Large intestine (tissue), 3 donors: ENCODE data around the gene LECT2. TPM values are rescaled to one million over a fixed set of nuclear protein-coding genes. Genes with fewer than 3 reads are reported as not detected.

Source experiments
- DNase-seq, 2 donors: peaks; one replicate each; pipeline versions ENCODE4 v3.0.0 to v3.0.0-alpha.2; 2013
- H3K27ac ChIP-seq: one replicate; pipeline ENCODE4 v1.5.1; 2013; ENCODE audit warnings: low read length
- H3K27me3 ChIP-seq: 2 replicates; pipeline ENCODE4 v1.6.1; 2013; ENCODE audit warnings: low read length; ENCODE audit not compliant: control insufficient read depth, insufficient read depth
- H3K36me3 ChIP-seq: 2 replicates; pipeline ENCODE4 v1.6.1; 2013; ENCODE audit warnings: low read length; ENCODE audit not compliant: control insufficient read depth, insufficient read depth
- H3K4me1 ChIP-seq: one replicate; pipeline ENCODE4 v1.6.1; 2013; ENCODE audit warnings: low read length; ENCODE audit not compliant: control insufficient read depth, insufficient read depth
- H3K4me3 ChIP-seq: one replicate; pipeline ENCODE4 v1.5.1; 2013; ENCODE audit warnings: low read length
- H3K9me3 ChIP-seq: one replicate; pipeline ENCODE4 v1.6.1; 2013; ENCODE audit warnings: mild to moderate bottlenecking, low read depth, low read length, moderate library complexity; ENCODE audit not compliant: control insufficient read depth
- WGBS: methylation state at CpG from one replicate; pipeline ENCODE4 v1.1.5; 2013; ENCODE audit warnings: low lambda C conversion rate; ENCODE audit not compliant: insufficient coverage; 5-methylcytosine and 5-hydroxymethylcytosine counted together
- polyA plus RNA-seq: library from polyadenylated mRNA; unstranded; fragments of 120-200 nt; gene quantifications from one replicate; pipeline ENCODE4 v1.2.1, GENCODE V29; 2013

LECT2 gene
- polyA plus RNA-seq, 1 donor: not detected

DNA sequence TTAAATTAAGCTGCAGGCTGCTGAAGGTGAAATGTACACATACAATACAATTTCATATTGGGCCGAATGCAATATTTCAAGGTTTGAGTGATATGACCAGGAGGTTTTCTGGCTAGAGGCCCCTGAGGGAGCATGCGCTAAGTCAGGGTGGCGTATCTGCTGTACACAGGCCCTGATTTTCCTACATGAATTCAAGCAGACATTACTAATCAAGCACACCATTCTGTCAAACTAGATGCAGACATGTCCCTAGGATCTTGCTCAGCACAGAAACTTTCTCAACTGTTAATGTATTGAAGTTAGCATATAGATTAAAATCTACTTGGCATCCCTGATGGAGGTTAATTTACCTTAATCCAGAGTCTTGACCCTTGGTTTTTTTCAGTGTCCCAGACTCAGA is 10.7 kb upstream of the LECT2 start:
- no peak overlapping the region for H3K27ac ChIP-seq
- no peaks in the 10 kb centered on the region for H3K27me3 ChIP-seq
- H3K4me3 ChIP-seq: no peak overlapping the region
- H3K36me3 ChIP-seq: no peaks in the 10 kb centered on the region
- WGBS: no CpG with 5 or more reads among the region's 3 CpGs
- no peaks in the 10 kb centered on the region for H3K9me3 ChIP-seq
- no peaks in the 10 kb centered on the region for H3K4me1 ChIP-seq
- no peak for DNase-seq

GRCh38 chr5:135964670-135965320 is 10.0 kb upstream of the LECT2 start:
- no CpG with 5 or more reads among the region's 1 CpG for WGBS

DNA sequence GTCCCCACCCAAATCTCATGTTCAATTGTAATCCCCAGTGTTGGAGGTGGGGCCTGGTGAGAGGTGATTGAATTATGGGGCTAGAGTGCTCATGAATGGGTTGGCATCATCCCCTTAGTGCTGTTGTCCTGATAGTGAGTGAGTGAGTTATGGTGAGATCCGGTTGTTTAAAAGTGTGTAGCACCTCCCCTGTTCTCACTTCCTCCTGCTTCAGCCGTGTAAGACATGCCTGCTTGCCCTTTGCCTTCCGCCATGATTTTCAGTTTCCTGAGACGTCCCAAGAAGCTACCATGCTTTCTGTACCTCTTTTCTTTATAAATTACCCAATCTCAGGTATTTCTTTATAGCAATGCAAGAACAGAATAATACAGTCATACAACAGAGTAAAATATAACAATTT is 742 bp upstream of the LECT2 start:
- WGBS: 100% methylated on average over 2 of the region's 4 CpGs
- Histone ChIP-seq H3K4me1 (no peaks in the 10 kb centered on the region), H3K27me3 (peaks cover 3% of the 10 kb centered on the region), H3K36me3 (no peaks in the 10 kb centered on the region), H3K27ac (no peak overlapping the region), H3K9me3 (no peaks in the 10 kb centered on the region), H3K4me3 (no peak overlapping the region)
- no peak for DNase-seq

More at GRCh38 chr5:135964670-135965320, 10.0 kb upstream of the LECT2 start:
- no peak for DNase-seq
- H3K4me3 ChIP-seq: no peak overlapping the region
- H3K27me3 ChIP-seq: no peaks in the 10 kb centered on the region
- H3K4me1 ChIP-seq: no peaks in the 10 kb centered on the region
- H3K9me3 ChIP-seq: no peaks in the 10 kb centered on the region
- no peaks in the 10 kb centered on the region for H3K36me3 ChIP-seq
- no peak overlapping the region for H3K27ac ChIP-seq

DNA sequence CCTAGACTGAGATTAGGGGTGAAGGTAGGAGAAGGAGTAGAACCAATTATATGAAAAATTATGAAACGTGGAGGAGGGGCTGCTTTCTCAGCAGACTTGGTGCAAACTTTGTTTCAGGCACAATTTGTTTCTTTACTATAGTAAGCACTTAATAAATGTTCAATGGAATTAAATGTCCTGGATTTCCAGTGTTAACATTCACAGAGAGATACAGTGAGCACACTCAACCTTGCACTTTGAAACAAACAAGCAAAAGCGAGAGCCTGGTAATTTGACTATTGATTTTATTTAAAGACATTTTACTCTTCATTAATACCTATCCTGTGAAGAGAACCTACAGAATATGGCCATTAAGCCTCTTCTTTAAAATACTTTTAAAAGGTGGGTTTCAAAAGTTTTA is 933 bp downstream of the LECT2 start:
- H3K27me3 ChIP-seq: peaks cover 3% of the 10 kb centered on the region
- no peaks in the 10 kb centered on the region for H3K36me3 ChIP-seq
- no peak overlapping the region for H3K27ac ChIP-seq
- H3K4me1 ChIP-seq: no peaks in the 10 kb centered on the region
- WGBS: 67% methylated on average over 1 of the region's 2 CpGs
- no peak for DNase-seq
- H3K9me3 ChIP-seq: no peaks in the 10 kb centered on the region
- no peak overlapping the region for H3K4me3 ChIP-seq

DNA sequence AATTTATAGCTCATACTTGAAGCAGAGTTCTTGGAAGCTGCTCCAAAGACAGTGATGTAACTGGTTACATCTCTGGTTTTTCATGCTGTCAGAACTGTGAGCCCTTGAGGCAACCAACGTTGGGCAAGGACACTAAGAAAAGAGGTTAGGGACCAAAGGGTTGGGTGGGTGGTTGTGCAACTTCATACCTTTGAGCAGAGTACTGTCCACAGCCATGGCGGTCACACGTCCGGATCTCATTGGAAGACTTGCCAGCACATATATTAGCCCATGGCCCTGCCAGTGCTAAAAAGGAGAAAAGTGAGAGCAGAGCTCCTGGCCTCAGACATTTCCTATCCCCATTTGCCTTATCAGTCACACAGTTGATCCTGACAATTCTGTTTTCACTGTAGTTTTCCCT is 2.1 kb downstream of the LECT2 start:
- Histone ChIP-seq H3K36me3 (no peaks in the 10 kb centered on the region), H3K27me3 (peaks cover 3% of the 10 kb centered on the region), H3K27ac (no peak overlapping the region), H3K4me3 (no peak overlapping the region), H3K4me1 (no peaks in the 10 kb centered on the region), H3K9me3 (no peaks in the 10 kb centered on the region)
- no CpG with 5 or more reads among the region's 4 CpGs for WGBS
- no peak for DNase-seq

DNA sequence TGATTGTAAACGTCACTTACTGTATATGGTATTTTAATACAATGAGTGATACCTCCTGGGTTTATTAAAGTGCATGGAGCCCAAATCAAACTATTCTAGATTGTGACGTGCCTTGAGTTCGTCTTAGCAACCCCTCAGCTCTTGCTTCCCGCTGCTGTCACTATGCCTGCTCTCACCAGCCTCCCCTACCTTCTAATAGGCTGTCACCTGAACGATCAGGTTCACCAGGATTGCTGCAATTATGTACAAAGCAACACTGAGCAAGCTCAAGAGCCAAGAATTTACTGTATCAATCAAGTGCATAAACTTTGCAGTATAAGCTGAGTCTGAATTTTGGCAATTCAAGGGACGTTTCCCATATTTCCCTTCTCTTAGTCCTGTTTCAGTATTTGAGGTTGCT is 3.0 kb downstream of the LECT2 start:
- Histone ChIP-seq H3K36me3 (no peaks in the 10 kb centered on the region), H3K27ac (no peak overlapping the region), H3K27me3 (peaks cover 3% of the 10 kb centered on the region), H3K4me1 (no peaks in the 10 kb centered on the region), H3K4me3 (no peak overlapping the region), H3K9me3 (no peaks in the 10 kb centered on the region)
- peak in 1 of 2 donors; percentile 33 for DNase-seq
- WGBS: no CpG with 5 or more reads among the region's 6 CpGs

DNA sequence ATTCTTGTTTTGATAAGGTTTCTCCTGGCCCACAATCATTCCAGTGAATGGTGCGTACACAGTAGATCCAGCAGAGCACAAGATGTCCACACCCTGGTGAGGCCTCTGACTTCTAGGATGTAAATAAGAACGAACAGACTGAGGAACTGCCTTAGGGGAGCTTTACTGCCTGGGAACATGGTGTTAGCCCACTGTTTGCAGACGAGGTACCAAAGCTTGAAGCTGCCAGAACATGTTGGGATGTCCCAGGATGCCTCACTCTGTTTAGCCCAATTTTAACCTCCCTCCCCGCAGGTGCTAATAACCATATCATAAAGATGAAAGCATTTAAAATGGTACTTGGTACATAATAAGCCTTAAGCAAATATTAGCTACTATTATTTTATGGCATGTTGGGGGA is 3.5 kb downstream of the LECT2 start:
- Histone ChIP-seq H3K9me3 (no peaks in the 10 kb centered on the region), H3K27ac (no peak overlapping the region), H3K27me3 (peaks cover 3% of the 10 kb centered on the region), H3K4me1 (no peaks in the 10 kb centered on the region), H3K36me3 (no peaks in the 10 kb centered on the region), H3K4me3 (no peak overlapping the region)
- DNase-seq: peak; percentile 8 to 55
- WGBS: no CpG with 5 or more reads among the region's 4 CpGs

DNA sequence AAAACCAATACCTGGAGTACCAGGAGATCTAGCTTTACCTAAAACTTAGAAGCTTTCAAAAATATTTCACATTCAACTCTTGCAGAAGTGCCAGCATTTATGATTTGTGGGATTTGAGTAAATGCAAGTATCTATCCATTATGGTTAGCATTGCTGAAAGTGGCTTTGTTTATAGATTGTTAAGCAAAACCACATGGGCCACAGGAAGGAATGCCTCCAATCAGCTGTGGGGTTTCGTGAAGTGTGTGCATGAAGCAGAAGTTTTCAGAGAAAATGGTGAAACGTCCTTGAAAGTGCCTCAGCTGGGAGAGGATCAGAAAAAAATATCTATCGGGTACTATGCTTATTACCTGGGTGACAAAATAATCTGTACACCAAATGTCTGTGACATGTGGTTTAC is 4.2 kb downstream of the LECT2 start:
- no CpG with 5 or more reads among the region's 3 CpGs for WGBS
- no peaks in the 10 kb centered on the region for H3K4me1 ChIP-seq

GRCh38 chr5:135944967-135945560 is 9.7 kb downstream of the LECT2 start:
- Histone ChIP-seq H3K9me3 (no peaks in the 10 kb centered on the region), H3K36me3 (no peaks in the 10 kb centered on the region), H3K4me3 (no peak overlapping the region), H3K4me1 (no peaks in the 10 kb centered on the region), H3K27ac (no peak overlapping the region), H3K27me3 (peaks cover 3% of the 10 kb centered on the region)
- DNase-seq: peak; percentile 63 to 64
- no CpG with 5 or more reads among the region's 3 CpGs for WGBS

More for the DNA sequence above, 4.2 kb downstream of the LECT2 start:
- Histone ChIP-seq H3K36me3 (no peaks in the 10 kb centered on the region), H3K27me3 (peaks cover 3% of the 10 kb centered on the region), H3K27ac (no peak overlapping the region), H3K4me3 (no peak overlapping the region), H3K9me3 (no peaks in the 10 kb centered on the region)
- DNase-seq: no peak

GRCh38 chr5:135944564-135944963 is 10.2 kb downstream of the LECT2 start:
- peaks cover 7% of the 10 kb centered on the region for H3K27me3 ChIP-seq
- no peaks in the 10 kb centered on the region for H3K4me1 ChIP-seq
- DNase-seq: no peak
- no peaks in the 10 kb centered on the region for H3K36me3 ChIP-seq
- H3K9me3 ChIP-seq: no peaks in the 10 kb centered on the region
- H3K4me3 ChIP-seq: no peak overlapping the region
- no peak overlapping the region for H3K27ac ChIP-seq

DNA sequence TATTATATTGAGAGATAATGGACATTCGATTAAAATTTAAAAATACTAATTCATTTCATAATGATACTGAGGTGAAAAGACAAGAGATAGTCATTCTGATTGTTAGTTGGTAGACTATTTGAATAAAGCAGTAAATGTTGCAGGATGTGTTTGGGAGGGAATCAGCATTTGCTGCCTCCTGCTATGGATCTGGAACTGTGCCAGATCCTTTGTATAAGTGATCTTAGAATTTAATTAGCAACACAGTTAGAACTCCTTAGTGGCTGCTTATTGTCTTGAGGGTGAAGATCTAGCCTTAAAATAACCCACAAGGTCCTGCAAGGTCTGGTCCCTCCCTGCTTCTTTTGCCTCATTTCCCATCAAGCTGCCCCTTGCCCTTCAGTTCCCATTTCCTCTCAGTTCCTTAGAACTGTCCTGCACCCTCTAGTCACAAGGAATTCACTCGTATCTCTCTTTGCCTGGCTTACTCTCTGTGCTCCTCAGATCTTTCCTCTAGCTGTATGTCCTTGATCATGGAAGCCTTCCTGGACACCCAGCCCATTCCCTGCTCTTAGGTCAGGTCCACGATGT is 12.5 kb downstream of the LECT2 start:
- peaks cover 11% of the 10 kb centered on the region for H3K27me3 ChIP-seq
- H3K9me3 ChIP-seq: no peaks in the 10 kb centered on the region
- 60% methylated on average over 1 of the region's 3 CpGs for WGBS
- H3K4me3 ChIP-seq: no peak overlapping the region
- H3K36me3 ChIP-seq: no peaks in the 10 kb centered on the region
- DNase-seq: no peak
- no peaks in the 10 kb centered on the region for H3K4me1 ChIP-seq
- no peak overlapping the region for H3K27ac ChIP-seq
